Sigmoid colon (tissue), 4 donors: ENCODE data around the gene PRKCZ.

Experiments
- EP300 ChIP-seq, 4 donors: sonication (generic); formaldehyde crosslinking; IDR thresholded peaks; one replicate each; pipeline ENCODE4 v1.6.1; 2017; ENCODE audit warnings: antibody characterized with exemption in 4 of 4
- POLR2A ChIP-seq, 2 donors: fragments of 450-650 bp; IDR thresholded peaks; one replicate each; pipeline ENCODE4 v1.6.1; 2016; ENCODE audit warnings: antibody characterized with exemption in 2 of 2, mild to moderate bottlenecking in 2 of 2, moderate library complexity in 2 of 2
- POLR2AphosphoS5 ChIP-seq, 4 donors: sonication (generic); formaldehyde crosslinking; IDR thresholded peaks; one replicate each; pipeline ENCODE4 v1.6.1; 2017; ENCODE audit warnings: antibody characterized with exemption in 4 of 4
- TF ChIP-seq, protein P1 (sequence below), 4 experiments: fragments of 450-650 bp in 3 of 4; fragments of 200-600 bp in 1 of 4; IDR thresholded peaks; one replicate each; pipeline ENCODE4 v1.5.1; 2016 to 2019; ENCODE audit warnings: antibody characterized with exemption in 4 of 4, mild to moderate bottlenecking in 3 of 4, moderate library complexity in 2 of 4

DNA sequence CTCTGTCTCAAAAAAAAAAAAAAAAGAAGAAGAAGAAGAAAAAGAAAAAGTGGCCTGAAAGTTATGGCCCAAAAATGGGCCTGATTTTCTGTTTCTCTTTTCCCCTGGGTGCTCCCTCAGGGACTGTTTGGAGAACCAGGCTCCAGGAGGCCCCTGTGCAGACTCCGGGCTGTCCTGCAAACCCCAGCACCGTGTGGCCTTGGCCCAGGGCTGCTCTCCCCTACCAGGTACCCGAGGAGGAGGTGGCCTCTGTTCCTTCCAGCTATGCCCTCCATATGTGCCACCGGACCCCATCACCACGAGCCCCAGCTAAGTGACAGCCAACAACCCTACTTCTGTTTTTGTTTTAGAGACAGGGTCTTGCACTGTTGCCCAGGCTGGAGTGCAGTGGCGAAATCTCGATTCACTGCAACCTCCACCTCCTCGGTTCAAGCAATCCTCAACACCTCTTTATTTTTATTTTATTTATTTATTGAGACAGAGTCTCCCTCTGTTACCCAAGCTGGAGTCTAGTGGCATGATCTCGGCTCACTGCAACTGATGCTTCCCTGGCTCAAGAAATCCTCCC, 151.9 kb downstream of the PRKCZ start:
- TF ChIP-seq, protein P1, sequence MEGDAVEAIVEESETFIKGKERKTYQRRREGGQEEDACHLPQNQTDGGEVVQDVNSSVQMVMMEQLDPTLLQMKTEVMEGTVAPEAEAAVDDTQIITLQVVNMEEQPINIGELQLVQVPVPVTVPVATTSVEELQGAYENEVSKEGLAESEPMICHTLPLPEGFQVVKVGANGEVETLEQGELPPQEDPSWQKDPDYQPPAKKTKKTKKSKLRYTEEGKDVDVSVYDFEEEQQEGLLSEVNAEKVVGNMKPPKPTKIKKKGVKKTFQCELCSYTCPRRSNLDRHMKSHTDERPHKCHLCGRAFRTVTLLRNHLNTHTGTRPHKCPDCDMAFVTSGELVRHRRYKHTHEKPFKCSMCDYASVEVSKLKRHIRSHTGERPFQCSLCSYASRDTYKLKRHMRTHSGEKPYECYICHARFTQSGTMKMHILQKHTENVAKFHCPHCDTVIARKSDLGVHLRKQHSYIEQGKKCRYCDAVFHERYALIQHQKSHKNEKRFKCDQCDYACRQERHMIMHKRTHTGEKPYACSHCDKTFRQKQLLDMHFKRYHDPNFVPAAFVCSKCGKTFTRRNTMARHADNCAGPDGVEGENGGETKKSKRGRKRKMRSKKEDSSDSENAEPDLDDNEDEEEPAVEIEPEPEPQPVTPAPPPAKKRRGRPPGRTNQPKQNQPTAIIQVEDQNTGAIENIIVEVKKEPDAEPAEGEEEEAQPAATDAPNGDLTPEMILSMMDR (IDR thresholded peaks at IDR 0.05): no peak
- no peak for TF ChIP-seq POLR2A (IDR thresholded peaks at IDR 0.05)
- TF ChIP-seq EP300 (IDR thresholded peaks at IDR 0.05): no peak
- TF ChIP-seq POLR2AphosphoS5 (IDR thresholded peaks at IDR 0.05): no peak
